ENCODE results near the gene NAALADL2. TPM values are rescaled to one million over a fixed set of nuclear protein-coding genes. Genes with fewer than 3 reads are reported as not detected.

NAALADL2 gene
- total RNA-seq, 1 experiment from 2014 or later: 1.6 TPM

GRCh38 chr3:175692256-175692655, 833.1 kb downstream of the NAALADL2 start:
- no peak for TF ChIP-seq CTCF (conservative IDR thresholded peaks at IDR 0.05)
- no peak overlapping the region for H2AFZ ChIP-seq (ENCODE audit: low read length)
- no peaks in the 10 kb centered on the region for H3K79me1 ChIP-seq (ENCODE audit: insufficient read depth, low read depth, low read length, poor library complexity, severe bottlenecking)
- DNase-seq: no peak
- no peak overlapping the region for H2BK15ac ChIP-seq (ENCODE audit: low read depth, low read length)
- H3K14ac ChIP-seq (ENCODE audit: insufficient read depth, low read length): no peak overlapping the region
- Mint-ChIP-seq H3K9me3 (no peaks in the 10 kb centered on the region), H3K27me3 (ENCODE audit: low read depth) (no peaks in the 10 kb centered on the region; the same call in 1 of the 2 replicates), H3K27ac (no peak overlapping the region), H3K4me3 (no peak overlapping the region), H3K36me3 (ENCODE audit: insufficient read depth in 1 of 3, low read depth in 3 of 3) (no peaks in the 10 kb centered on the region), H3K4me1 (peaks cover 0 to 4% of the 10 kb centered on the region in 2 experiments; a peak in 2 of 4 replicates)
- no peak overlapping the region for H3K4ac ChIP-seq (ENCODE audit: low read depth, low read length)
- H3K79me2 ChIP-seq (ENCODE audit: insufficient read depth, low read length): no peaks in the 10 kb centered on the region
- no peaks in the 10 kb centered on the region for H3K9me3 ChIP-seq (ENCODE audit: control insufficient read depth, low read depth, low read length)
- H4K5ac ChIP-seq (ENCODE audit: insufficient read length, low read depth, low read length): no peak overlapping the region
- WGBS (ENCODE audit: extremely low coverage, insufficient read length, low lambda C conversion rate): no CpG with 5 or more reads among the region's 2 CpGs
- H3K9ac ChIP-seq (ENCODE audit: extremely low read depth, insufficient read length, low read length): no peak overlapping the region
- no peak overlapping the region for H4K91ac ChIP-seq (ENCODE audit: insufficient read length, low read depth, low read length)
- H3K23me2 ChIP-seq (ENCODE audit: insufficient read length, low read depth, low read length, poor library complexity, severe bottlenecking): no peaks in the 10 kb centered on the region
- H4K8ac ChIP-seq (replicated peaks; ENCODE audit: insufficient read length, low read depth, low read length): no peak overlapping the region
- no peak overlapping the region for H3K27ac ChIP-seq (ENCODE audit: insufficient read length, low read depth, low read length)
- H2BK12ac ChIP-seq (ENCODE audit: insufficient read length, low read depth, low read length): no peak overlapping the region
- H3K18ac ChIP-seq (ENCODE audit: insufficient read length, low read depth, low read length): no peak overlapping the region
- no peak overlapping the region for H2BK5ac ChIP-seq (ENCODE audit: insufficient read length, low read length)
- H3K27me3 ChIP-seq (ENCODE audit: insufficient read depth, low read length): no peaks in the 10 kb centered on the region
- no peak overlapping the region for H2BK120ac ChIP-seq (ENCODE audit: low read depth, low read length, poor library complexity, severe bottlenecking)
- H3K23ac ChIP-seq (ENCODE audit: insufficient read length, low read depth, low read length): no peak overlapping the region
- no peaks in the 10 kb centered on the region for H3K4me1 ChIP-seq (ENCODE audit: insufficient read depth, low read length)
- no peak overlapping the region for H2BK20ac ChIP-seq (ENCODE audit: low read depth, low read length, poor library complexity, severe bottlenecking)
- no peaks in the 10 kb centered on the region for H4K20me1 ChIP-seq (ENCODE audit: control insufficient read depth, insufficient read depth, insufficient read length)
- no peak overlapping the region for H3K56ac ChIP-seq (ENCODE audit: insufficient read length, low read depth, low read length)
- H3T11ph ChIP-seq (ENCODE audit: low read length): no peak overlapping the region
- no peak overlapping the region for H2AK5ac ChIP-seq (ENCODE audit: insufficient read length, low read length)
- H3K4me2 ChIP-seq (ENCODE audit: insufficient read depth, insufficient read length, low read length): no peak overlapping the region

All from H9 (cell line).